ENCODE measurements around the gene ARID3A. TPM values are rescaled to one million over a fixed set of nuclear protein-coding genes. Genes with fewer than 3 reads are reported as not detected.

Gene ARID3A
- total RNA-seq, 1 donor from 2014 or later, result 6.6 TPM

DNA sequence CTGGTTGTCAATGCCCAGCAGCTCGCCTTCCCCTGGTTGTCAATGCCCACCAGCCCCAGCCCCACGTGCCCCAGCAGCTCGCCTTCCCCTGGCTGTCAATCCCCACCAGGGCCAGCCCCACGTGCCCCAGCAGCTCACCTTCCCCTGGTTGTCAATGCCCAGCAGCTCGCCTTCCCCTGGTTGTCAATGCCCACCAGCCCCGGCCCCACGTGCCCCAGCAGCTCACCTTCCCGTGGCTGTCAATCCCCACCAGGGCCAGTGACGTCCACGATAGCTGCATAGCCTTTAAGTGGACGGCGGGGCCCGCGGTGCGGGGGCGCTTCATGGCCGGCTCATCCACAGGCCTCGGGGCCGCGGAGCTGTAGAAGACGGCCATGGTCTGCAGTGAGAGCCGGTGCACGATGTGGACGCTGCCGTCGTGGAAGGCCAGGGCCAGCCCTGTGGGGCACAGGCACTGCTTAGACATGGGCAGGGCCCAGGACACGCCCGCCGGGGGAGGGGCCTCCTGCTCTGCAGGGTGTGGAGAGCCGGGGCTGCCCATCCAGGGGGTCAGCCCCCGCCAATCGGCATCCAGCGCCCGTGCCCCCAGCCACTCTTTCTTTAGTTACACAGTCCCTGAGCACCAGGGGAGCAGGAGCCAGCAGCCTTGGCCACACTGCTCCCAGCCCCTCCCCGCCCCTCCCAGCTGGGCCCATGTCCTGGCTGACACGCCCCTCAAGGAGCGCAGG is 46.0 kb upstream of the ARID3A start:
- no peak for TF ChIP-seq CTCF (IDR thresholded peaks at IDR 0.05)
- Mint-ChIP-seq H3K4me1 (ENCODE audit: low read depth) (no peaks in the 10 kb centered on the region), H3K36me3 (ENCODE audit: low read depth) (peaks cover 12% of the 10 kb centered on the region), H3K9me3 (ENCODE audit: low read depth) (no peaks in the 10 kb centered on the region), H3K27ac (ENCODE audit: unreplicated experiment) (no peak overlapping the region), H3K4me3 (ENCODE audit: unreplicated experiment) (no peak overlapping the region), H3K27me3 (ENCODE audit: low read depth) (no peaks in the 10 kb centered on the region)
- no peak for DNase-seq (ENCODE audit: low spot score)

DNA sequence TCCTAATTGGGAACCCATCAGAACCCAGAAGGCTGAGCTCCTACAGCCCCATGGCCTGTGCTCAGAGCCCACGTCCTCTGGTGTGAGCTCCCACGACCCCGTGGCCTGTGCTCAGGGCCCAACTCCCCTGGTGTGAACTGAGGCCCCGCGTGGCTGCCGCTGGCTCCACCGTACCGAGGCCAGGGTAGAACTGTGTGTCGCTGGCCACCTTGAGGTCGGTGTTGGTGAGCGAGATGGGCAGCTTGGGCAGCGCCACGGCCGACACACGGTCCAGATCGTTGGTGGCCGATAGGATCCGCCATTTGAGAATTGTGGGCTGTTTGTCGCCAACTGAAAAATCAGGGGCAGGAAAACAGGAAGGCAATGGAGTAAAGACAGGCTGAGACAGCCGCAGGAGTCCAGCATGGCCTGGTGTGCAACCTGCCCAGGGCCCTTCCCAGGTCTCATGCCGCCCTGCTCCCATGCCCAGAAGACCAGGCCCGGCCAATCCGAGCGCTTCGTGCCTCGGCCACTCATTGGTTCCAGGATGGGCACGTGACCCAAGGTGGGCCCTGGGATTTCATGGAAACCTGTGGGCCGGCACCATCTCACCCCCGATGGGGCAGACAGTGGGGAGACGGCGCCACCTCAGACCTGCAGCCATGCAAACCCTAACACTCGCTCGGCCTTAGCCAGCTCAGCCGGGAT is 44.3 kb upstream of the ARID3A start:
- Mint-ChIP-seq H3K9me3 (ENCODE audit: low read depth) (no peaks in the 10 kb centered on the region), H3K36me3 (ENCODE audit: low read depth) (peaks cover 6% of the 10 kb centered on the region), H3K27me3 (ENCODE audit: low read depth) (no peaks in the 10 kb centered on the region), H3K27ac (ENCODE audit: unreplicated experiment) (no peak overlapping the region), H3K4me3 (ENCODE audit: unreplicated experiment) (no peak overlapping the region), H3K4me1 (ENCODE audit: low read depth) (no peaks in the 10 kb centered on the region)
- DNase-seq (ENCODE audit: low spot score), result no peak
- TF ChIP-seq CTCF (IDR thresholded peaks at IDR 0.05), result no peak

GRCh38 chr19:882871-883497 is 42.9 kb upstream of the ARID3A start:
- no peak for TF ChIP-seq CTCF (IDR thresholded peaks at IDR 0.05)
- Mint-ChIP-seq H3K4me1 (ENCODE audit: low read depth) (no peaks in the 10 kb centered on the region), H3K27ac (ENCODE audit: unreplicated experiment) (no peak overlapping the region), H3K27me3 (ENCODE audit: low read depth) (no peaks in the 10 kb centered on the region), H3K36me3 (ENCODE audit: low read depth) (peaks cover 9% of the 10 kb centered on the region), H3K9me3 (ENCODE audit: low read depth) (no peaks in the 10 kb centered on the region), H3K4me3 (ENCODE audit: unreplicated experiment) (no peak overlapping the region)
- no peak for DNase-seq (ENCODE audit: low spot score)

GRCh38 chr19:883661-884211 is 42.1 kb upstream of the ARID3A start:
- no peak overlapping the region for H3K4me3 Mint-ChIP-seq (ENCODE audit: unreplicated experiment)
- DNase-seq (ENCODE audit: low spot score), result no peak
- H3K36me3 Mint-ChIP-seq (ENCODE audit: low read depth), result peaks cover 9% of the 10 kb centered on the region
- no peaks in the 10 kb centered on the region for H3K9me3 Mint-ChIP-seq (ENCODE audit: low read depth)
- no peaks in the 10 kb centered on the region for H3K27me3 Mint-ChIP-seq (ENCODE audit: low read depth)
- no peaks in the 10 kb centered on the region for H3K4me1 Mint-ChIP-seq (ENCODE audit: low read depth)
- no peak for TF ChIP-seq CTCF (IDR thresholded peaks at IDR 0.05)
- H3K27ac Mint-ChIP-seq (ENCODE audit: unreplicated experiment), result no peak overlapping the region
